ENCODE measurements around the gene PLCB1. TPM values are rescaled to one million over a fixed set of nuclear protein-coding genes. Genes with fewer than 3 reads are reported as not detected.

PLCB1 gene
- total RNA-seq, 1 donor = 13.4 TPM

GRCh38 chr20:8443464-8444072 lies 311.5 kb downstream of the PLCB1 start:
- H3K4me1 ChIP-seq (ENCODE audit: insufficient read depth, low read length) = no peaks in the 10 kb centered on the region
- no peaks in the 10 kb centered on the region for H4K20me1 ChIP-seq (ENCODE audit: insufficient read depth, low read length)
- no peak overlapping the region for H3K4me3 ChIP-seq (ENCODE audit: insufficient read depth, low read length)
- no peaks in the 10 kb centered on the region for H3K36me3 ChIP-seq (ENCODE audit: insufficient read depth, low read length)
- no peaks in the 10 kb centered on the region for H3K9me3 ChIP-seq (ENCODE audit: low read depth, low read length)
- H3K4me2 ChIP-seq (ENCODE audit: insufficient read depth, low read length) = no peak overlapping the region
- no peaks in the 10 kb centered on the region for H3K79me2 ChIP-seq (ENCODE audit: insufficient read depth, low read length)
- no peak for DNase-seq (ENCODE audit: insufficient read length, low spot score, missing footprints)
- TF ChIP-seq CTCF (IDR thresholded peaks at IDR 0.05; ENCODE audit: extremely low read depth, low read depth, low read length) = peak; percentile 18
- H3K27ac ChIP-seq (ENCODE audit: low read depth, low read length) = no peak overlapping the region
- H2AFZ ChIP-seq (ENCODE audit: low read length) = no peak overlapping the region
- H3K27me3 ChIP-seq (ENCODE audit: insufficient read depth, low read length) = no peaks in the 10 kb centered on the region

GRCh38 chr20:8447262-8448120 lies 315.4 kb downstream of the PLCB1 start:
- no peaks in the 10 kb centered on the region for H3K9me3 ChIP-seq (ENCODE audit: low read depth, low read length)
- H3K4me2 ChIP-seq (ENCODE audit: insufficient read depth, low read length) = no peak overlapping the region
- no peak overlapping the region for H3K27ac ChIP-seq (ENCODE audit: low read depth, low read length)
- no peaks in the 10 kb centered on the region for H3K36me3 ChIP-seq (ENCODE audit: insufficient read depth, low read length)
- H2AFZ ChIP-seq (ENCODE audit: low read length) = no peak overlapping the region
- H3K79me2 ChIP-seq (ENCODE audit: insufficient read depth, low read length) = no peaks in the 10 kb centered on the region
- H3K27me3 ChIP-seq (ENCODE audit: insufficient read depth, low read length) = no peaks in the 10 kb centered on the region
- no peak for DNase-seq (ENCODE audit: insufficient read length, low spot score, missing footprints)
- H4K20me1 ChIP-seq (ENCODE audit: insufficient read depth, low read length) = no peaks in the 10 kb centered on the region
- no peak for TF ChIP-seq CTCF (IDR thresholded peaks at IDR 0.05; ENCODE audit: extremely low read depth, low read depth, low read length)
- H3K4me3 ChIP-seq (ENCODE audit: insufficient read depth, low read length) = no peak overlapping the region
- H3K4me1 ChIP-seq (ENCODE audit: insufficient read depth, low read length) = no peaks in the 10 kb centered on the region

- no peak overlapping the region for H3K27ac ChIP-seq (ENCODE audit: low read depth, low read length)
- DNase-seq (ENCODE audit: insufficient read length, low spot score, missing footprints) = peak; percentile 46
These were observed 317.1 kb downstream of the PLCB1 start for GRCh38 chr20:8449123-8449522.

More at GRCh38 chr20:8449123-8449522, 317.1 kb downstream of the PLCB1 start:
- Histone ChIP-seq H3K36me3 (ENCODE audit: insufficient read depth, low read length) (no peaks in the 10 kb centered on the region), H3K4me2 (ENCODE audit: insufficient read depth, low read length) (no peak overlapping the region), H3K79me2 (ENCODE audit: insufficient read depth, low read length) (no peaks in the 10 kb centered on the region), H2AFZ (ENCODE audit: low read length) (no peak overlapping the region), H4K20me1 (ENCODE audit: insufficient read depth, low read length) (no peaks in the 10 kb centered on the region), H3K9me3 (ENCODE audit: low read depth, low read length) (no peaks in the 10 kb centered on the region), H3K4me1 (ENCODE audit: insufficient read depth, low read length) (peaks cover 2% of the 10 kb centered on the region), H3K27me3 (ENCODE audit: insufficient read depth, low read length) (no peaks in the 10 kb centered on the region), H3K4me3 (ENCODE audit: insufficient read depth, low read length) (no peak overlapping the region)
- no peak for TF ChIP-seq CTCF (IDR thresholded peaks at IDR 0.05; ENCODE audit: extremely low read depth, low read depth, low read length)
